GM18951 (cell line): Measurements from ENCODE around the gene SGTA.
"Not testable (repeated sequence)": the region's sequence is repeated elsewhere in the genome, so short reads cannot be mapped to it uniquely, and the experiment has no call there.

Experiments
- POLR2A ChIP-seq: IDR thresholded peaks from 4 replicates; pipeline ENCODE4 v1.6.1; 2011; ENCODE audit warnings: mild to moderate bottlenecking; ENCODE audit not compliant: insufficient read length, insufficient read depth; ENCODE audit errors: extremely low read depth
- in situ Hi-C: fragments of 300-500 bp; cut with MboI; formaldehyde crosslinking; loops from one replicate; pipeline ENCODE4 v1.12.0; 2022; ENCODE audit warnings: low sequenced_read_pairs, mixed read lengths, inconsistent platforms; ENCODE audit not compliant: unreplicated experiment

Gene SGTA

GRCh38 chr19:2722541-2723344 is 60.3 kb downstream of the SGTA start:
- in situ Hi-C loops, result no loop called here
- no peak for TF ChIP-seq POLR2A

- TF ChIP-seq POLR2A, result no peak
- in situ Hi-C loops, result no loop called here
Measured at GRCh38 chr19:2721570-2722540, 61.2 kb downstream of the SGTA start.

GRCh38 chr19:2720777-2721569 is 62.1 kb downstream of the SGTA start, which contains the start of gene DIRAS1:
Gene DIRAS1 (minus strand): TSS chr19:2721372. CDS start chr19:2717806, 3,566 bp downstream.
- in situ Hi-C loops, result no loop called here
- no peak for TF ChIP-seq POLR2A

- no peak for TF ChIP-seq POLR2A
Measured at GRCh38 chr19:2719920-2720776, 62.9 kb downstream of the SGTA start.

GRCh38 chr19:2719232-2719735 is 63.8 kb downstream of the SGTA start:
- TF ChIP-seq POLR2A, result no peak
- in situ Hi-C loops, result no loop called here

More at GRCh38 chr19:2719920-2720776, 62.9 kb downstream of the SGTA start:
- in situ Hi-C loops, result no loop called here

DNA sequence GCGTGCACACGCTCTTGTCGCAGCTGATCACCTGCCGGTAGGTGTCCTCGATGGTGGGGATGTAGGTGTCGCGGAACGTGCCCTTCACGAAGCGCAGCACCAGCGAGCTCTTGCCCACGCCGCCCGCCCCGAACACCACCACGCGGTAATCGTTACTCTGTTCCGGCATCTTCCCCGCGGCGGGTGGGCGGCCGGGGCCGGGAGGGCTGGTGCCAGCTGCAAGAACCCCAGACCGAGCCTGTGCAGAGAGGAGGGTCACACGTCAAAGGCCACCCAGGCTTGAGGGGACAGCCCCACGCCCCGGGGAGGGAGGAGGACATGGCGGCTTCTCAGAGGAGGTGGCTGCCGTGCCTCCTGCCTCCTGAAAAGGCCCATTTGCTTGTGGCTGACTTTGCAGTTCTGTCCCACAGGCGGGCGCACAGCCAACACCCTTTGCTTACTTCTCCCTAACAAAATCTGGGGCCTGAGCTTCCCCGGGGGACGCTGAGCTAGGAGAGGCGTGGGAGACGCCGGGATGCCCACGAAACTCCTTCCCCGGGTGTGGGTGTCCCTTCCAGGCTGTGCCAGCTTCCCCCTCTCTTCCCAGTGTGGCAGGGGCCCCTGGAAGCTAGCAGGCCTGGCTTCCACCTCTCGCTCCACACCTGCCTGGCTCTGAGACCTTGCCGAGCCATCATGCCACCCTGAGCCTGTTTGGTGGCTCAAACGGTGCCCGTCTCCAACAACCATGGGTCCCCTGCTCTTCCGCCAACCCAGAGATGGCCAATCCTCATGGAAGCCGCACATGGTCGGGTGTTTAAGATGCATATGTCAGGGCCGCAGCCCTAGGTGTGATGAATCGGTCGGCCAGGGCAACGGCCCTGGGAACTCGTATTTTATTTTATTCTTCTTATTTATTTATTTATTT is 65.2 kb downstream of the SGTA start:
- no peak for TF ChIP-seq POLR2A

GRCh38 chr19:2716722-2717637 is 66.1 kb downstream of the SGTA start:
- in situ Hi-C loops, result no loop called here
- no peak for TF ChIP-seq POLR2A

More for the DNA sequence above, 65.2 kb downstream of the SGTA start:
- in situ Hi-C loops, result no loop called here

- no peak for TF ChIP-seq POLR2A
- in situ Hi-C loops, result no loop called here
Measured at GRCh38 chr19:2716275-2716650, 66.8 kb downstream of the SGTA start.

GRCh38 chr19:2715470-2716274 is 67.4 kb downstream of the SGTA start:
- in situ Hi-C loops, result no loop called here
- TF ChIP-seq POLR2A, result no peak

GRCh38 chr19:2714531-2715269 is 68.4 kb downstream of the SGTA start:
- in situ Hi-C loops, result no loop called here
- TF ChIP-seq POLR2A, result no peak

GRCh38 chr19:2714102-2714501 is 69.0 kb downstream of the SGTA start:
- in situ Hi-C loops, result not testable (repeated sequence)

DNA sequence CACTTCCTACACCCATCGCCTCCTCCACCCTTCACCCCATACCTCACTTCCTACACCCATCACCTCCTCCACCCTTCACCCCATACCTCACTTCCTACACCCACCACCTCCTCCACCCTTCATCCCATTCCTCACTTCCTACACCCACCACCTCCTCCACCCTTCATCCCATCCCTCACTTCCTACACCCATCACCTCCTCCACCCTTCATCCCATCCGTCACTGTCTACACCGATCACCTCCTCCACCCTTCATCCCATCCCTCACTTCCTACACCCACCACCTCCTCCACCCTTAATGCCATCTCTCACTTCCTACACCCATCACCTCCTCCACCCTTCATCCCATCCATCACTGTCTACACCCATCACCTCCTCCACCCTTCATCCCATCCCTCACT is 69.9 kb downstream of the SGTA start:
- in situ Hi-C loops, result not testable (repeated sequence)
